Chondrocyte (in vitro differentiated cells): ENCODE data around the gene WDR48. TPM values are rescaled to one million over a fixed set of nuclear protein-coding genes. Genes with fewer than 3 reads are reported as not detected.

ENCODE experiments used
- DNase-seq: peaks from one replicate; pipeline ENCODE4 v3.0.0; 2021; ENCODE audit warnings: mixed read lengths, low spot score
- H3K27ac Mint-ChIP-seq: one replicate; pipeline ENCODE4 v1.8.0; 2021; ENCODE audit warnings: mild to moderate bottlenecking, moderate library complexity, mixed read lengths; ENCODE audit not compliant: unreplicated experiment
- H3K27me3 Mint-ChIP-seq: 2 replicates; pipeline ENCODE4 v1.8.0; 2021; ENCODE audit warnings: low read depth, mixed read lengths
- H3K36me3 Mint-ChIP-seq: 2 replicates; pipeline ENCODE4 v1.8.0; 2021; ENCODE audit warnings: low read depth, mixed read lengths
- H3K4me1 Mint-ChIP-seq: 2 replicates; pipeline ENCODE4 v1.8.0; 2021; ENCODE audit warnings: low read depth, mild to moderate bottlenecking, mixed read lengths
- H3K4me3 Mint-ChIP-seq: one replicate; pipeline ENCODE4 v1.8.0; 2021; ENCODE audit warnings: mild to moderate bottlenecking, moderate library complexity, mixed read lengths; ENCODE audit not compliant: unreplicated experiment
- H3K9me3 Mint-ChIP-seq: 2 replicates; pipeline ENCODE4 v1.8.0; 2021; ENCODE audit warnings: low read depth, mixed read lengths
- total RNA-seq: library from RNA; stranded (reverse); gene quantifications from 3 replicates; pipeline ENCODE4 v1.2.1, GENCODE V29; 2021
- TF ChIP-seq, protein P1 (sequence below): fragments of 200-600 bp; sonication (generic); IDR thresholded peaks from 2 replicates; pipeline ENCODE4 v1.5.0; 2021; ENCODE audit warnings: antibody characterized with exemption, mild to moderate bottlenecking, moderate library complexity

The WDR48 gene
- total RNA-seq, 1 donor from 2014 or later: 31.8 TPM

DNA sequence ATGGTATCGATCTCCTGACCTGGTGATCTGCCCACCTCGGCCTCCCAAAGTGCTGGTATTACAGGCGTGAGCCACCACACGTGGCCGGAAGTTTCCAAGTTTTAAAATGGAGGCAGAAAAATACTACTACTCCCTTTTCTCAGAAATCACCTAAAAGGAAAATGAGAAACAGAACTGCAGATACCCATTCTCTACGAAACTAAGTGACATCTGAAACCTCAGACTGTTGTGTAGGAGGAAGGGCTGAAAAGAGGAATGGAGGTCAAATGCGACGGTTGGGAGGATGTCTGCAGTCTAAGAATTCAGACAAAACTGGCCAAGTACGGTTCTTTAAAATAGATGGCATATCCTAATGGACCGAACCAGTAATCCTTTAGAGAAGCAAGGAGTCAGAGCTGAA is 24.1 kb downstream of the WDR48 start:
- no peaks in the 10 kb centered on the region for H3K4me1 Mint-ChIP-seq
- H3K4me3 Mint-ChIP-seq: no peak overlapping the region
- TF ChIP-seq, protein P1, sequence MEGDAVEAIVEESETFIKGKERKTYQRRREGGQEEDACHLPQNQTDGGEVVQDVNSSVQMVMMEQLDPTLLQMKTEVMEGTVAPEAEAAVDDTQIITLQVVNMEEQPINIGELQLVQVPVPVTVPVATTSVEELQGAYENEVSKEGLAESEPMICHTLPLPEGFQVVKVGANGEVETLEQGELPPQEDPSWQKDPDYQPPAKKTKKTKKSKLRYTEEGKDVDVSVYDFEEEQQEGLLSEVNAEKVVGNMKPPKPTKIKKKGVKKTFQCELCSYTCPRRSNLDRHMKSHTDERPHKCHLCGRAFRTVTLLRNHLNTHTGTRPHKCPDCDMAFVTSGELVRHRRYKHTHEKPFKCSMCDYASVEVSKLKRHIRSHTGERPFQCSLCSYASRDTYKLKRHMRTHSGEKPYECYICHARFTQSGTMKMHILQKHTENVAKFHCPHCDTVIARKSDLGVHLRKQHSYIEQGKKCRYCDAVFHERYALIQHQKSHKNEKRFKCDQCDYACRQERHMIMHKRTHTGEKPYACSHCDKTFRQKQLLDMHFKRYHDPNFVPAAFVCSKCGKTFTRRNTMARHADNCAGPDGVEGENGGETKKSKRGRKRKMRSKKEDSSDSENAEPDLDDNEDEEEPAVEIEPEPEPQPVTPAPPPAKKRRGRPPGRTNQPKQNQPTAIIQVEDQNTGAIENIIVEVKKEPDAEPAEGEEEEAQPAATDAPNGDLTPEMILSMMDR: no peak
- H3K9me3 Mint-ChIP-seq: no peaks in the 10 kb centered on the region
- H3K27me3 Mint-ChIP-seq: no peaks in the 10 kb centered on the region
- peaks cover 23% of the 10 kb centered on the region for H3K36me3 Mint-ChIP-seq
- no peak overlapping the region for H3K27ac Mint-ChIP-seq
- no peak for DNase-seq

DNA sequence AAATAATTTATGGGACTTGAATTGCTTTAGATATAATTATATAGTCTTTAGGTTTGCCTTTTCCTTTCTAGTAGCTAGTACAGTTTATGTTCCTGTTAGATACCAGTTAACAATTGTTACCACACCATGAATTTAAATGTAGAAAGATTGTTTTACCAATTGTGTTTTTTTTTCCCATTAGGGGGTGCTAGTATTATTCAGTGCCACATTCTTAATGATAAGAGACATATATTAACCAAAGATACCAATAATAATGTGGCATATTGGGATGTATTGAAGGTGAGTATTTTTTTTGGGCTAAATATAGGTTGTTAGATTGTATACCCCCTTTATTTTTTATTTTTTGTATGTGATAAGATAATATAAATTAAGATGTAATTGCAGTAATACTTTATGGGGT is 27.7 kb downstream of the WDR48 start:
- H3K4me3 Mint-ChIP-seq: no peak overlapping the region
- no peak overlapping the region for H3K27ac Mint-ChIP-seq
- H3K27me3 Mint-ChIP-seq: no peaks in the 10 kb centered on the region
- TF ChIP-seq, protein P1: peak; percentile 48
- no peaks in the 10 kb centered on the region for H3K4me1 Mint-ChIP-seq
- H3K36me3 Mint-ChIP-seq: peaks cover 31% of the 10 kb centered on the region
- no peaks in the 10 kb centered on the region for H3K9me3 Mint-ChIP-seq
- no peak for DNase-seq

DNA sequence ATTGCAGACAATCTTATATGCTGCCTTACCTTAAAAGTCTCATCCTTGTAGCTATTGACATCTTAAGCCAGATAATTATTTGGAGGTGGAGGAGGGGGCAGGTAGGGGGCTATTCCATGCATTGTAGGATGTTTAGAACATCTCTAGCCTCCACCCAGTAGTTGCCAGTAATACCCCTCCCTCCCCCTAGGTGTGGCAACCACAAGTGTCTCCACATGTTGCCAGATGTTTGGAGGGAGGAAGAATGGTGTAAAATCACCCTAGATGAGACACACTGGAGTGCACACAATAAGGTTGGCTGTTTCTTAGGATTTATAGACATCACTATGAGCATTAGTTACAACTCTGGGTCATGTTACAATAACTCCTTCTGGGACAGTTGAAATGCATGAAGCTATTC is 28.2 kb downstream of the WDR48 start:
- Mint-ChIP-seq H3K4me3 (no peak overlapping the region), H3K27ac (no peak overlapping the region), H3K27me3 (no peaks in the 10 kb centered on the region), H3K4me1 (no peaks in the 10 kb centered on the region), H3K36me3 (peaks cover 28% of the 10 kb centered on the region), H3K9me3 (no peaks in the 10 kb centered on the region)
- TF ChIP-seq, protein P1: no peak
- no peak for DNase-seq

DNA sequence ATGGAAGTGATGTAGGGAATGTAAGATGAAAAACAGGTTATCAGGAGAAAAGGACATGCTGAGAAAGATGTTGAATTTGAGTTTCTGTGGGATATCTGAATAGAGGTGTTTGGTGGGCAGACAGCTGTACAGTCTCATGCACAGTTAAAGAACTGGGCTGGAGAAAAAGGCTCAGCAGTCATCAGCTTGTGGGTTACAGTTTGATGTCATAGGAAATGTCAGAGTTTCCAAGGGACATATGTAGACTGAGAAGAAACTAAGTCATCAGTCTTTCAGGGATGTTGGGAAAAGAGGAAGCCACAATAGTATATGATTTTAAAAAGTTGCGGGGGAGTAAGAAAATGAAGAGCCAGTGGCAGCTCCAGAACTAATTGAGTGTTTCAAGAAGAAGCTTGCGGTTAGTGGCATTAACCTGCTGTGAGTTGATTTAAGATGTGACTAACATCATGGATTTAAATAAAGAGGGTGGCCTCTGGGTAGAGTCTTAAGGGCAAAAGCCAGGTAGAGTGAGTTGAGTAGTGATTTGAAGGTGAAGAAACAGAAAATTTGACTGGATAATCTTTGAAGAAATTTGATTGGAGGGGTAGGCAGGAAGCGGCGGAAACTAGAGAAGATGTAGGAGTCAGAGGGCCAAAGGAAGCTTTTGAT is 31.0 kb downstream of the WDR48 start:
- no peak overlapping the region for H3K27ac Mint-ChIP-seq
- H3K4me3 Mint-ChIP-seq: no peak overlapping the region

DNA sequence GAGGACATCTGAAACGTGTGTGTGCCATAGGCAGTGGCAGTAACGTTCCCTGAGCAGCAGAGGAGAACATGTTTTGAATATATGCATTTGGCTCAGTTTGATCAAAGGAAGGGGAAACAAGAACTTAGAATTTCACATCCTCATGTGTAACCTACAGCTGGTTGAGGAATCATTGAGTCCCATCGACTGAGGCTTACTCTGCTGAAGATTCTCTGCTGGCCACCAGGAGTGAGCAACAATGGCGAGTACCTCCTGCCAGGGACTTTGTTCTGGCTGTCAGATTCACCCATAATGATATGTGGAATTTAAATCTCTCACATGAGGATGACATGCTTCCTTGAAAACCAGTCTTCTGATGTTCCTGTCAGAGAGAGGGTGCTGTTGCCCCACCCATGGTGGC is 34.3 kb downstream of the WDR48 start:
- H3K36me3 Mint-ChIP-seq: peaks cover 18% of the 10 kb centered on the region
- TF ChIP-seq, protein P1: no peak

More for the DNA sequence above, 31.0 kb downstream of the WDR48 start:
- TF ChIP-seq, protein P1: no peak
- no peaks in the 10 kb centered on the region for H3K27me3 Mint-ChIP-seq
- no peak for DNase-seq
- peaks cover 21% of the 10 kb centered on the region for H3K36me3 Mint-ChIP-seq
- H3K4me1 Mint-ChIP-seq: no peaks in the 10 kb centered on the region
- no peaks in the 10 kb centered on the region for H3K9me3 Mint-ChIP-seq

More for the DNA sequence above, 34.3 kb downstream of the WDR48 start:
- no peak overlapping the region for H3K27ac Mint-ChIP-seq
- H3K4me1 Mint-ChIP-seq: peaks cover 10% of the 10 kb centered on the region
- H3K9me3 Mint-ChIP-seq: no peaks in the 10 kb centered on the region
- no peaks in the 10 kb centered on the region for H3K27me3 Mint-ChIP-seq
- DNase-seq: no peak
- H3K4me3 Mint-ChIP-seq: no peak overlapping the region
